Left ventricle myocardium inferior (tissue), 1 donor: Measurements from ENCODE around the gene HEXD. TPM values are rescaled to one million over a fixed set of nuclear protein-coding genes. Genes with fewer than 3 reads are reported as not detected.
A peak's percentile ranks its signal among the peaks of the same experiment; 100 is the strongest.

Experiments
- DNase-seq: peaks from one replicate; pipeline ENCODE4 v3.0.0-alpha.2; 2020
- H3K27ac ChIP-seq: fragments of 200-600 bp; replicated peaks from 2 replicates; pipeline ENCODE4 v1.8.0; 2021
- H3K27me3 ChIP-seq: fragments of 200-600 bp; 2 replicates; pipeline ENCODE4 v1.8.0; 2021; ENCODE audit warnings: low read depth
- H3K36me3 ChIP-seq: fragments of 200-600 bp; 2 replicates; pipeline ENCODE4 v1.8.0; 2021
- H3K4me1 ChIP-seq: fragments of 200-600 bp; 2 replicates; pipeline ENCODE4 v1.8.0; 2021
- H3K4me3 ChIP-seq: fragments of 200-600 bp; 2 replicates; pipeline ENCODE4 v1.8.0; 2021; ENCODE audit warnings: mild to moderate bottlenecking, moderate library complexity
- H3K9me3 ChIP-seq: fragments of 200-600 bp; replicated peaks from 2 replicates; pipeline ENCODE4 v1.8.0; 2021
- intact Hi-C: fragments of 100-400 bp; cut with micrococcal nuclease; formaldehyde crosslinking; loops from one replicate; pipeline ENCODE4 v1.11.0; 2022
- total RNA-seq: library from RNA; stranded (reverse); fragmentation: NEBNext Ultra II Directional; extraction: Animal tissue kit (Norgen Biotek cat#: 25700); gene quantifications from one replicate; pipeline ENCODE4 v1.2.1, GENCODE V29; 2021
- TF ChIP-seq, protein P1 (sequence below): fragments of 200-600 bp; IDR thresholded peaks from 2 replicates; pipeline ENCODE4 v1.8.0; 2021; ENCODE audit warnings: antibody characterized with exemption, mild to moderate bottlenecking, borderline replicate concordance
- donor health status: DM: no; HTN: yes; CAD: no; lungs with severe emphysema.

Gene HEXD
- total RNA-seq, 1 donor from 2014 or later = 14.1 TPM

- Histone ChIP-seq H3K27ac (no peak overlapping the region), H3K27me3 (peaks cover 41% of the 10 kb centered on the region)
- intact Hi-C loops = no loop called here
These were observed 31.8 kb upstream of the HEXD start for GRCh38 chr17:82386255-82386831.

GRCh38 chr17:82386881-82387704, 31.1 kb upstream of the HEXD start:
- Histone ChIP-seq H3K4me1 (peaks cover 38% of the 10 kb centered on the region), H3K4me3 (peak overlapping the region; percentile 23), H3K27me3 (peaks cover 40% of the 10 kb centered on the region), H3K9me3 (no peaks in the 10 kb centered on the region), H3K27ac (no peak overlapping the region), H3K36me3 (peaks cover 10% of the 10 kb centered on the region)
- DNase-seq = no peak
- intact Hi-C loops = no loop called here
- TF ChIP-seq, protein P1, sequence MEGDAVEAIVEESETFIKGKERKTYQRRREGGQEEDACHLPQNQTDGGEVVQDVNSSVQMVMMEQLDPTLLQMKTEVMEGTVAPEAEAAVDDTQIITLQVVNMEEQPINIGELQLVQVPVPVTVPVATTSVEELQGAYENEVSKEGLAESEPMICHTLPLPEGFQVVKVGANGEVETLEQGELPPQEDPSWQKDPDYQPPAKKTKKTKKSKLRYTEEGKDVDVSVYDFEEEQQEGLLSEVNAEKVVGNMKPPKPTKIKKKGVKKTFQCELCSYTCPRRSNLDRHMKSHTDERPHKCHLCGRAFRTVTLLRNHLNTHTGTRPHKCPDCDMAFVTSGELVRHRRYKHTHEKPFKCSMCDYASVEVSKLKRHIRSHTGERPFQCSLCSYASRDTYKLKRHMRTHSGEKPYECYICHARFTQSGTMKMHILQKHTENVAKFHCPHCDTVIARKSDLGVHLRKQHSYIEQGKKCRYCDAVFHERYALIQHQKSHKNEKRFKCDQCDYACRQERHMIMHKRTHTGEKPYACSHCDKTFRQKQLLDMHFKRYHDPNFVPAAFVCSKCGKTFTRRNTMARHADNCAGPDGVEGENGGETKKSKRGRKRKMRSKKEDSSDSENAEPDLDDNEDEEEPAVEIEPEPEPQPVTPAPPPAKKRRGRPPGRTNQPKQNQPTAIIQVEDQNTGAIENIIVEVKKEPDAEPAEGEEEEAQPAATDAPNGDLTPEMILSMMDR = no peak

More at GRCh38 chr17:82386255-82386831, 31.8 kb upstream of the HEXD start:
- DNase-seq = peak; percentile 53
- TF ChIP-seq, protein P1 = no peak
- peaks cover 38% of the 10 kb centered on the region for H3K4me1 ChIP-seq
- peak overlapping the region; percentile 23 for H3K4me3 ChIP-seq
- no peaks in the 10 kb centered on the region for H3K9me3 ChIP-seq
- peaks cover 2% of the 10 kb centered on the region for H3K36me3 ChIP-seq

DNA sequence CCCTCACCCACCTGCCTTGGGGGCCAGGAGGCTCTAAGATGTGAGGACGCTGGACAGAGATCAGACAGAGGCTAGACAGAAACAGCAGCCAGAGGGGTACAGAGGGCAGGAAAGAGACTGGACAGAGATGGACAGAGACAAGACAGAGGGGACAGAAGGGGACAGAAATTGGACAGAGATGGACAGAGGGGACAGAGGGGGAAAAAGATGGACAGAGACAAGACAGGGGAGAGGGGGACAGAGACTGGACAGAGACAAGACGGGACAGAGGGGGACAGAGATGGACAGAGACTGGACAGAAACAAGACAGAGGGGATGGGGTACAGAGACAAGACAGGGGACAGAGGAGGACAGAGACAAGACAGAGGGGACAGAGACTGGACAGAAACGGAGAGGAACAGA, 30.4 kb upstream of the HEXD start:
- Histone ChIP-seq H3K27ac (no peak overlapping the region), H3K36me3 (peaks cover 16% of the 10 kb centered on the region), H3K9me3 (no peaks in the 10 kb centered on the region), H3K27me3 (peaks cover 40% of the 10 kb centered on the region), H3K4me3 (no peak overlapping the region), H3K4me1 (peaks cover 38% of the 10 kb centered on the region)
- DNase-seq = no peak
- intact Hi-C loops = no loop called here
- TF ChIP-seq, protein P1 = no peak

DNA sequence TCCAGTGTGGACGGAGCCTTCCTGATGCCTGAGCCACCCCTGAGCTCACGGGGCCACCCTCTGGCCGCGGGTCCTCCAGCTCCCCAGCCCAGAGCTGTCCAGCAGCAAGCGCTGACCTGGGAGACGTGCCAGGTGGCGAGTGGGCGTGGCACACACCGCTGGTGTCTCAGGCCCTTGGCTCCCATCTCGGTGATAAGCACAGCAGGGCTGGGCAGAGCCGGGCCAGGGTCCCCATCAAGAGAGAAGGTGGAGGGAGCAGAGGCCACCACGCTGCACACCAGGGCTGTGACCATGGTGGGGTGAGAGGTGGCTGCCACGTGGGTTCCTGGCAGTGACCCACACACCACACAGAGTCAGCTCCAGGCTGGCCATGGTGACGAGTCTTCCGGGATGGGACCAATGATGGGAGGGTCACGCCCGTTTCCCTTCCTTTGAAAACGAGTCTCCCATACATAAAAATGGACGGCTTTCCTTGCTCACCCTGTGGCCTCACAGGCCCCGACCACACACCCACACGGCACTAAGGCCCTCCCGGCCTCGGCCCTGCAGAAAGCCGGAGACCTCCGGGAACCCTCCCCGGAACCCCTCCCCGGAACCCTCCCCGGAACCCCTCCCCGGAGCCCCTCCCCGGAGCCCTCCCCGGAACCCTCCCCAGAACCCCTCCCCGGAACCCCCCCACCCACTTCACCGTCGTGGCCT, 29.8 kb upstream of the HEXD start:
- H3K36me3 ChIP-seq = peaks cover 23% of the 10 kb centered on the region
- TF ChIP-seq, protein P1 = no peak

DNA sequence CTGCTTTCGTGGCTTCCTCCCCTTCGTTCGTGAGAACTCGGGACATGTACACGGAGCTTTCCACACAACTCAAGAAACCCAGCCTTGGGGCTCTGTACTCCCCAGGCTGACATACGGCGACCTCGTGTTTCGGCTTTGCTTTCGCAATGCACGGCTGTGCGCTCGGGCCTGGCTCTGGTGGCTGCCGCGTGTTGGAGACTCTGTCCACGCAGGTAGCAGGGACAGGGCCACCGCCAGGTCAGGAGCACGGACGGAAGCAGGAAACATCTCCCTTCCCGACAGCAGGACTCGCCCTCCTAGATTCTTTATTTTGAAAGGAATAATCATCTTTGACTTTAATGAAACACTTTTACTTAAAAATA, 29.2 kb upstream of the HEXD start:
- TF ChIP-seq, protein P1 = no peak
- no peak for DNase-seq
- Histone ChIP-seq H3K9me3 (no peaks in the 10 kb centered on the region), H3K36me3 (peaks cover 27% of the 10 kb centered on the region), H3K4me1 (peaks cover 38% of the 10 kb centered on the region), H3K27ac (no peak overlapping the region), H3K4me3 (no peak overlapping the region), H3K27me3 (peaks cover 34% of the 10 kb centered on the region)
- intact Hi-C loops = no loop called here

More for the DNA sequence above, 29.8 kb upstream of the HEXD start:
- H3K9me3 ChIP-seq = no peaks in the 10 kb centered on the region
- intact Hi-C loops = no loop called here
- peaks cover 38% of the 10 kb centered on the region for H3K4me1 ChIP-seq
- no peak overlapping the region for H3K4me3 ChIP-seq
- DNase-seq = peak; percentile 43
- H3K27ac ChIP-seq = no peak overlapping the region
- peaks cover 40% of the 10 kb centered on the region for H3K27me3 ChIP-seq
